Common myeloid progenitor, CD34-positive (primary cell): Measurements from ENCODE around the gene HOXC9.

Source experiments
- CTCF ChIA-PET: fragments of 350-600 bp; sonication (Branson Sonifier 250); formaldehyde crosslinking; loops from one replicate; lab custom pipeline; 2021; ENCODE audit warnings: antibody characterized with exemption; lab: Charles Lee
- POLR2A ChIA-PET: fragments of 350-600 bp; sonication (Branson Sonifier 250); formaldehyde crosslinking; loops from one replicate; lab custom pipeline; 2021; ENCODE audit warnings: antibody characterized with exemption; lab: Charles Lee
- DNase-seq, 3 donors: peaks; one replicate each; pipeline versions ENCODE4 v3.0.0 to v3.0.0-alpha.2; 2013
- H3K27ac ChIP-seq, 2 experiments: 1 replicate in 1 of 2; 2 replicates in 1 of 2; pipeline ENCODE4 v1.7.0; 2013; ENCODE audit warnings: inconsistent platforms in 2 of 2, low read length in 2 of 2, mild to moderate bottlenecking in 2 of 2, low read depth in 1 of 2, moderate library complexity in 1 of 2; ENCODE audit not compliant: severe bottlenecking in 2 of 2, insufficient read depth in 1 of 2, poor library complexity in 1 of 2
- H3K27me3 ChIP-seq, 5 experiments: replicated peaks in 2 of 5; 1 replicate in 3 of 5; 2 replicates in 2 of 5; pipeline versions ENCODE4 v1.6.1 to v1.7.0; 2013; ENCODE audit warnings: low read length in 4 of 5, mild to moderate bottlenecking in 2 of 5, moderate library complexity in 2 of 5, inconsistent platforms in 1 of 5; ENCODE audit not compliant: insufficient read depth in 5 of 5, control insufficient read depth in 4 of 5
- H3K36me3 ChIP-seq, 4 experiments: 1 replicate in 2 of 4; 2 replicates in 2 of 4; pipeline versions ENCODE4 v1.6.1 to v1.7.0; 2013; ENCODE audit warnings: low read length in 3 of 4, control low read depth in 1 of 4, mild to moderate bottlenecking in 1 of 4; ENCODE audit not compliant: control insufficient read depth in 4 of 4, insufficient read depth in 4 of 4
- H3K4me1 ChIP-seq, 4 experiments: 1 replicate in 3 of 4; 2 replicates in 1 of 4; pipeline versions ENCODE4 v1.6.1 to v1.7.1; 2013; ENCODE audit warnings: low read length in 3 of 4, mild to moderate bottlenecking in 3 of 4, control low read depth in 1 of 4, inconsistent platforms in 1 of 4, moderate library complexity in 1 of 4; ENCODE audit not compliant: control insufficient read depth in 4 of 4, insufficient read depth in 4 of 4; ENCODE audit errors: control extremely low read depth in 1 of 4
- H3K4me3 ChIP-seq, 7 experiments: 1 replicate in 4 of 7; 2 replicates in 3 of 7; pipeline versions ENCODE4 v1.5.1 to v1.7.0; 2013; ENCODE audit warnings: mild to moderate bottlenecking in 7 of 7, low read length in 6 of 7, moderate library complexity in 6 of 7, inconsistent platforms in 2 of 7, low read depth in 2 of 7, control low read depth in 1 of 7; ENCODE audit not compliant: insufficient read depth in 4 of 7, control insufficient read depth in 1 of 7; ENCODE audit errors: extremely low read depth in 1 of 7
- H3K9me3 ChIP-seq, 5 experiments: 1 replicate in 4 of 5; 2 replicates in 1 of 5; pipeline versions ENCODE4 v1.6.1 to v1.7.1; 2013; ENCODE audit warnings: low read length in 4 of 5, mild to moderate bottlenecking in 2 of 5, inconsistent platforms in 1 of 5, low read depth in 1 of 5, moderate library complexity in 1 of 5; ENCODE audit not compliant: control insufficient read depth in 4 of 5, insufficient read depth in 2 of 5; ENCODE audit errors: control extremely low read depth in 1 of 5
- WGBS: methylation state at CpG from one replicate; pipeline ENCODE4 v1.1.5; 2013; ENCODE audit not compliant: insufficient coverage; 5-methylcytosine and 5-hydroxymethylcytosine counted together

HOXC9 gene

GRCh38 chr12:54019091-54019811 lies 19.3 kb downstream of the HOXC9 start:
- H3K4me3 ChIP-seq: no peak overlapping the region

GRCh38 chr12:54019924-54020590 lies 20.1 kb downstream of the HOXC9 start:
- DNase-seq: no peak
- CTCF ChIA-PET: no interaction called here

More at GRCh38 chr12:54019091-54019811, 19.3 kb downstream of the HOXC9 start:
- Histone ChIP-seq H3K9me3 (peaks cover 0 to 4% (median 0%) of the 10 kb centered on the region in 5 experiments), H3K27ac (no peak overlapping the region), H3K27me3 (peaks cover 5 to 98% (median 55%) of the 10 kb centered on the region in 5 experiments), H3K36me3 (no peaks in the 10 kb centered on the region), H3K4me1 (peaks cover 0 to 17% (median 9%) of the 10 kb centered on the region in 4 experiments)
- no peak for DNase-seq
- ChIA-PET POLR2A (no interaction called here), CTCF (no interaction called here)
- 26% methylated on average over 24 of the region's 43 CpGs for WGBS

GRCh38 chr12:54020591-54021405 lies 20.8 kb downstream of the HOXC9 start:
- no peak overlapping the region for H3K4me3 ChIP-seq
- H3K4me1 ChIP-seq: peaks cover 0 to 15% (median 9%) of the 10 kb centered on the region in 4 experiments
- H3K27me3 ChIP-seq: peaks cover 9 to 97% (median 47%) of the 10 kb centered on the region in 5 experiments
- no peaks in the 10 kb centered on the region for H3K36me3 ChIP-seq
- ChIA-PET POLR2A (no interaction called here), CTCF (no interaction called here)
- DNase-seq: no peak
- H3K27ac ChIP-seq: no peak overlapping the region
- 63% methylated on average over 16 of the region's 23 CpGs for WGBS
- H3K9me3 ChIP-seq: peaks cover 0 to 4% (median 0%) of the 10 kb centered on the region in 5 experiments

More at GRCh38 chr12:54019924-54020590, 20.1 kb downstream of the HOXC9 start:
- Histone ChIP-seq H3K9me3 (peaks cover 0 to 4% (median 0%) of the 10 kb centered on the region in 5 experiments), H3K4me3 (no peak overlapping the region), H3K27me3 (peaks cover 9 to 98% (median 50%) of the 10 kb centered on the region in 5 experiments), H3K27ac (no peak overlapping the region), H3K36me3 (no peaks in the 10 kb centered on the region), H3K4me1 (peaks cover 0 to 15% (median 9%) of the 10 kb centered on the region in 4 experiments)
- POLR2A ChIA-PET: no interaction called here
- WGBS: 46% methylated on average over 5 of the region's 10 CpGs

- H3K27ac ChIP-seq: no peak overlapping the region
- ChIA-PET CTCF (interaction anchor here (0.8 to 2.8 kb wide), 6 partner anchors 9 to 186 kb away, joined by 3 to 11 read pairs (median 4); no protein-coding TSS in a partner anchor), POLR2A (no interaction called here)
- 71% methylated on average over 6 of the region's 16 CpGs for WGBS
- peaks cover 0 to 15% (median 9%) of the 10 kb centered on the region in 4 experiments for H3K4me1 ChIP-seq
- no peaks in the 10 kb centered on the region for H3K36me3 ChIP-seq
- H3K4me3 ChIP-seq: no peak overlapping the region
- DNase-seq: no peak
- peaks cover 12 to 99% (median 48%) of the 10 kb centered on the region in 5 experiments for H3K27me3 ChIP-seq
- peaks cover 0 to 2% (median 0%) of the 10 kb centered on the region in 5 experiments for H3K9me3 ChIP-seq
Measured at GRCh38 chr12:54021432-54022013, 21.6 kb downstream of the HOXC9 start.

- H3K4me3 ChIP-seq: no peak overlapping the region
Measured at GRCh38 chr12:54022960-54023884, 23.3 kb downstream of the HOXC9 start.

GRCh38 chr12:54024127-54024526 lies 24.2 kb downstream of the HOXC9 start:
- 35% methylated on average over 12 of the region's 17 CpGs for WGBS
- no peak overlapping the region for H3K27ac ChIP-seq

More at GRCh38 chr12:54022960-54023884, 23.3 kb downstream of the HOXC9 start:
- ChIA-PET CTCF (interaction anchor here (0.7 to 2.8 kb wide), 11 partner anchors 8 to 184 kb away, joined by 3 to 15 read pairs (median 6); partner anchors contain the start of gene HOXC5), POLR2A (interaction anchor here (0.5 kb wide), 2 partner anchors 9 to 14 kb away, joined by 3 read pairs; partner anchors contain the start of gene HOXC8)
- no peaks in the 10 kb centered on the region for H3K36me3 ChIP-seq
- no peaks in the 10 kb centered on the region for H3K9me3 ChIP-seq
- DNase-seq: no peak
- no peak overlapping the region for H3K27ac ChIP-seq
- H3K4me1 ChIP-seq: peaks cover 0 to 9% (median 3%) of the 10 kb centered on the region in 4 experiments
- peaks cover 26 to 99% (median 54%) of the 10 kb centered on the region in 5 experiments for H3K27me3 ChIP-seq
- WGBS: 55% methylated on average over 5 of the region's 8 CpGs

More at GRCh38 chr12:54024127-54024526, 24.2 kb downstream of the HOXC9 start:
- Histone ChIP-seq H3K4me1 (peaks cover 0 to 4% (median 1%) of the 10 kb centered on the region in 4 experiments), H3K27me3 (peaks cover 26 to 100% (median 58%) of the 10 kb centered on the region in 5 experiments), H3K9me3 (no peaks in the 10 kb centered on the region), H3K4me3 (no peak overlapping the region), H3K36me3 (no peaks in the 10 kb centered on the region)
- DNase-seq: no peak
- ChIA-PET CTCF (interaction anchor here (0.8 to 2.8 kb wide), 10 partner anchors 8 to 184 kb away, joined by 3 to 15 read pairs (median 6); partner anchors contain the start of gene HOXC5), POLR2A (no interaction called here)
